Ovary (tissue), 3 donors: ENCODE measurements around the gene PHF21A.

ENCODE experiments used
- EP300 ChIP-seq: sonication (generic); formaldehyde crosslinking; IDR thresholded peaks from one replicate; pipeline ENCODE4 v1.6.1; 2017; ENCODE audit warnings: antibody characterized with exemption
- POLR2A ChIP-seq: fragments of 450-650 bp; IDR thresholded peaks from one replicate; pipeline ENCODE4 v1.6.1; 2017; ENCODE audit warnings: antibody characterized with exemption, mild to moderate bottlenecking, moderate library complexity
- TF ChIP-seq, protein P1 (sequence below), 3 donors: fragments of 450-650 bp in 2 of 3; fragments of 200-600 bp in 1 of 3; IDR thresholded peaks; one replicate each; pipeline versions ENCODE4 v1.5.1 to v1.8.0; 2016 to 2022; ENCODE audit warnings: antibody characterized with exemption in 3 of 3, mild to moderate bottlenecking in 1 of 3
- donor health status: DM: no; HTN: no; CAD: no.

GRCh38 chr11:46116007-46116711, 5.1 kb downstream of the PHF21A start:
- TF ChIP-seq POLR2A: no peak
- TF ChIP-seq, protein P1, sequence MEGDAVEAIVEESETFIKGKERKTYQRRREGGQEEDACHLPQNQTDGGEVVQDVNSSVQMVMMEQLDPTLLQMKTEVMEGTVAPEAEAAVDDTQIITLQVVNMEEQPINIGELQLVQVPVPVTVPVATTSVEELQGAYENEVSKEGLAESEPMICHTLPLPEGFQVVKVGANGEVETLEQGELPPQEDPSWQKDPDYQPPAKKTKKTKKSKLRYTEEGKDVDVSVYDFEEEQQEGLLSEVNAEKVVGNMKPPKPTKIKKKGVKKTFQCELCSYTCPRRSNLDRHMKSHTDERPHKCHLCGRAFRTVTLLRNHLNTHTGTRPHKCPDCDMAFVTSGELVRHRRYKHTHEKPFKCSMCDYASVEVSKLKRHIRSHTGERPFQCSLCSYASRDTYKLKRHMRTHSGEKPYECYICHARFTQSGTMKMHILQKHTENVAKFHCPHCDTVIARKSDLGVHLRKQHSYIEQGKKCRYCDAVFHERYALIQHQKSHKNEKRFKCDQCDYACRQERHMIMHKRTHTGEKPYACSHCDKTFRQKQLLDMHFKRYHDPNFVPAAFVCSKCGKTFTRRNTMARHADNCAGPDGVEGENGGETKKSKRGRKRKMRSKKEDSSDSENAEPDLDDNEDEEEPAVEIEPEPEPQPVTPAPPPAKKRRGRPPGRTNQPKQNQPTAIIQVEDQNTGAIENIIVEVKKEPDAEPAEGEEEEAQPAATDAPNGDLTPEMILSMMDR (IDR thresholded peaks at IDR 0.05): no peak
- no peak for TF ChIP-seq EP300
